Muscle layer of colon (tissue), 2 donors: ENCODE data around the gene DMD.

ENCODE experiments used
- H3K27ac ChIP-seq: one replicate; pipeline ENCODE4 v1.7.0; 2013; ENCODE audit warnings: low read depth, mild to moderate bottlenecking, low read length, moderate library complexity
- H3K27me3 ChIP-seq, 2 donors: one replicate each; pipeline ENCODE4 v1.7.0; 2013; ENCODE audit warnings: low read length in 2 of 2, mild to moderate bottlenecking in 2 of 2; ENCODE audit not compliant: insufficient read depth in 2 of 2, control insufficient read depth in 1 of 2
- H3K36me3 ChIP-seq: one replicate; pipeline ENCODE4 v1.7.0; 2013; ENCODE audit warnings: mild to moderate bottlenecking, low read length; ENCODE audit not compliant: insufficient read depth
- H3K4me1 ChIP-seq: one replicate; pipeline ENCODE4 v1.7.0; 2013; ENCODE audit warnings: mild to moderate bottlenecking, low read length; ENCODE audit not compliant: insufficient read depth
- H3K4me3 ChIP-seq, 2 donors: one replicate each; pipeline ENCODE4 v1.7.0; 2013; ENCODE audit warnings: low read length in 2 of 2, low read depth in 1 of 2, mild to moderate bottlenecking in 1 of 2, moderate library complexity in 1 of 2
- H3K9ac ChIP-seq: one replicate; pipeline ENCODE4 v1.7.0; 2013; ENCODE audit warnings: low read length
- H3K9me3 ChIP-seq: one replicate; pipeline ENCODE4 v1.7.0; 2013; ENCODE audit warnings: mild to moderate bottlenecking, low read length
- donor health status: abdominal sarcoma.
- donor health status: Adenocarcinoma of cecum.

The DMD gene

DNA sequence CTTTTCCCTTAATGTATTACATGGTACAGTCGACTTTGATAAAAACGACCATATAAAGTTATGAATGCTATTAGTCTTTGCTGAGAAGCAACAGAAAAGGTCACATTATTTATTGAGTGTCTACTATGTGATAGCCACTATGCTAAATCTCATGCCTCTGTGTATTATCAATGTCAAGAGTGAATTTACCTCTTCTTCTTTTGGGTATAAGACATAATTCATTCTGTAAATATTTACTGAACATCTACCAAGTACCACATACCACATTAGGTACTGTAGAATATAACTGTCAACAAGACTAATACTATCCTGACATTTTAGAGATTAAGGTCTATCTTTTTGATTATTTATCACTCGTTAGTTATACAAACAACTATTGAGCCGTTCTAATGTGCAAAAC, 1870.8 kb downstream of the DMD start:
- Histone ChIP-seq H3K27me3 (no peaks in the 10 kb centered on the region), H3K4me3 (no peak overlapping the region), H3K9me3 (no peaks in the 10 kb centered on the region), H3K36me3 (no peaks in the 10 kb centered on the region), H3K4me1 (peaks cover 19% of the 10 kb centered on the region), H3K9ac (no peak overlapping the region), H3K27ac (no peak overlapping the region)

DNA sequence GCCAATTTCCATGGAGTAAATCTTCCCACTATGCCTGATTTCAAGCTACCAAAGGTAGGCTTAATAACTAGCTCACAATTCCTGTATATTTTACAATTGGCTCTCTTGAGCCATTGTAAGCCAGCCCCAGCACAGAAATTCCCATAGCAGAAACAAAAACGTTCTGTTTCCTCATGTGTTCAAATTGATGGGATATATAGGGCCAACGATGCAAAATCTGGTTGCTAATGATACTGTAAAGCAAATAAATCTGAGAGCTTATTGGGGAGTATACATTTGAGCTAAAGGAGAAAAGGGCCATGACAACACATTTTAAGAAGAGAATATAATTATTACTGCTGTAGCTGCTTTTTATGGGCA, 1872.4 kb downstream of the DMD start:
- H3K27ac ChIP-seq: no peak overlapping the region
- no peaks in the 10 kb centered on the region for H3K27me3 ChIP-seq
- no peaks in the 10 kb centered on the region for H3K36me3 ChIP-seq
- no peaks in the 10 kb centered on the region for H3K9me3 ChIP-seq
- peaks cover 19% of the 10 kb centered on the region for H3K4me1 ChIP-seq
- H3K9ac ChIP-seq: no peak overlapping the region
- H3K4me3 ChIP-seq: no peak overlapping the region

DNA sequence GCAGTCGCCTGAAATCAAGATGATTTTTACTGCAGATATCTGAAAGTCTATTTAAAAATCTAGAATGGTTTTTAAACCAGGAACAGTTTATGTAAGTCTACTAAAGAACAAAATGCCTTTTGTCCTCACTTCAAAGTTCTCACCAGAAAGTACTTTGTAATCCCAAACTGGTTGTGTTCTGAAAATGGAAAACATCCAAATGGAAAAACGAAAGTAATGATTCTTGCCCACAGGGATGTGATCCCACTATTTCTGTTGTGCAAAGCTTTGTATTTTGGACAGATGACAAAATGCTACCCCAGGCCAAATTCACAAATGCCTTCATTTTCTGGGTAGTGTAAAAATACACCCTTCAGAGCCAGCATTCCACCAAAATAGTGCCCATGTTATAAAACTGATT, 1874.0 kb downstream of the DMD start:
- Histone ChIP-seq H3K27ac (no peak overlapping the region), H3K4me3 (no peak overlapping the region), H3K9ac (no peak overlapping the region), H3K36me3 (no peaks in the 10 kb centered on the region), H3K9me3 (no peaks in the 10 kb centered on the region), H3K27me3 (no peaks in the 10 kb centered on the region), H3K4me1 (peaks cover 22% of the 10 kb centered on the region)

DNA sequence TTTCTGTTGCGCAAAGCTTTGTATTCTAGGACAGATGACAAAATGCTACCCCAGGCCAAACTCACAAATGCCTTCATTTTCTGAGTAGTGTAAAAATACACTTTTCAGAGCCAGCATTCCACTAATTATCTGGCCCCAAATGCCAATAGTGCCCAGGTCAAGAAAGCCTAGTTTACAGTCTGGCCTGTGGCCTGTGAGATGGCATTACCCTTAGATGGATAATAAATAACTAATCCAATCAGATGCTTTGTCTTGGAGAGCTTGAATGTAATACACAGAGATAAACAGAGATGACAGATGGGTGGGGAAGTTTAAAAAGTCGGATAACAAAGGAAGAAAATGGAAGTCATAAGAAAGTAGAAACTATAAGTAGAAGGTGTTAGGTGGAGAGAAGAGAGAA, 1874.9 kb downstream of the DMD start:
- no peak overlapping the region for H3K9ac ChIP-seq
- no peaks in the 10 kb centered on the region for H3K36me3 ChIP-seq
- H3K27ac ChIP-seq: no peak overlapping the region
- no peak overlapping the region for H3K4me3 ChIP-seq
- H3K9me3 ChIP-seq: no peaks in the 10 kb centered on the region
- no peaks in the 10 kb centered on the region for H3K27me3 ChIP-seq
- peaks cover 22% of the 10 kb centered on the region for H3K4me1 ChIP-seq

DNA sequence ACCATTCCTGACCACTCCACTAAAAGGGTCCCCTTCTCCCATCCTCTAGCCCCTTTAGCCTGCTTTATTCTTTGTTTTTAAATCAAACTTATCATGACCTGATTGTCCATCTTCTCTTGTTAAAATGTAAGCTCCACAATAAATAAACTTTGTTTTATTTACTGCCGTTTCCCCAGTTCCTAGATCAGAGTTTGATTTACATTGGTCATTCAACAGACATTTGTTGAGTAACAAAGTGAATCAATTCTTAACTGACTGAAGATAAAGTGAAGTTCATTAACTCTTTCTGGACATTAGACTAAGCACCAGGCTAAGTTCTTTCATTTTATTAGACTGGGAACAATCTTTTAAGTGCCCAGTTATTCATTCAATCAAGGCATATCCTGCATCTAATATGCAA, 1876.4 kb downstream of the DMD start:
- no peaks in the 10 kb centered on the region for H3K36me3 ChIP-seq
- no peaks in the 10 kb centered on the region for H3K27me3 ChIP-seq
- no peak overlapping the region for H3K27ac ChIP-seq
- H3K4me3 ChIP-seq: no peak overlapping the region
- no peaks in the 10 kb centered on the region for H3K9me3 ChIP-seq
- peaks cover 22% of the 10 kb centered on the region for H3K4me1 ChIP-seq
- no peak overlapping the region for H3K9ac ChIP-seq

DNA sequence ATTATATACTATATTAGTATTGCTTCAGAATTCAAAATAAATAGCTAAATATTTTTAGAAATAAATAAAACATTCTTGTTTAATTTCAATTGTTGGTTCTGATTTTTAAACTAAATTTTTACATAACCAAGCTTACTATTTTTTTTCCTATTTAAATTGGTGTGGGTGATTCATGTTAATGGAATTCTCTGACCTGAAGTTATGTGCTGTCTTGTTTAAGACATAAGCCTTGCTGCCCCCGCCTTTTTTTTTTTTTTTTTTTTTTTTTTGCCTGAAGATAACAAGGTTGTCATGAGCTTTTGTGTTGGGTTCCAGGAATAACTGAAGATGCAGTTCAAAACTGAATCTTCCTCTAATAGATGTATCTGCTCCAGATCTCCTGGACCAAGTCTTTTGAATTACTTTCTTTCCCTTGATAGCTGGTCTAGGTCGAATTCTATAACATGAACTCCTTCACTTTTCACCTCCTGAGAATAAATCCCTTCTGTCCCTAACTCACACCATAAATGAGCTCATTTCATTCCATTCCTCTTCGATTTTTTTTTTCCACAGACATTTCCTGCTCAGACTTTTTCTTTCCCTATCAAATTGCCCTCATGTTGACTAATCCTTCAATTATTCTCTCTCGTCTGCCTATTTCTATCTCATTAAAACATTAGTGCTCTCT, 1878.1 kb downstream of the DMD start:
- no peak overlapping the region for H3K27ac ChIP-seq
- no peaks in the 10 kb centered on the region for H3K9me3 ChIP-seq
- H3K4me1 ChIP-seq: peaks cover 9% of the 10 kb centered on the region
- H3K4me3 ChIP-seq: no peak overlapping the region
- H3K9ac ChIP-seq: no peak overlapping the region
- H3K36me3 ChIP-seq: no peaks in the 10 kb centered on the region
- no peaks in the 10 kb centered on the region for H3K27me3 ChIP-seq

DNA sequence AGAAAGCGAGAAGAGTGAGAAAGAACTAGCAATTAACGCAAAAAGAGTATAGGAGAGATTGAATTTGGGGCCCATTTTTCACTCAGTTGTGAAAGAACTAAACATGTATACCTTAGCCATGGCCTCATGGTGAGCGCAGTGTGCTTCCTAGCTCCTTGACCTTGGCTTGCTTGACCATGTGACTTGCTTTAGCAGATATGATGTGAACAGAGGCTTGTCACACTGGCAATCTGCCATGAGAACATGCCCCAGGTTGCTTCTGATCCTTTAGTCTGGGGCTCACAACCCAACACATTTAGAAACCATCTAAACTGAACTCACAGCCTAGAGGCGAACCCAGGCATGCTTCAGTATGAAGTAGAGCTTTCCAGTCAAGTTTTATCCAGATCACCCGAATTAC, 1879.4 kb downstream of the DMD start:
- Histone ChIP-seq H3K4me3 (no peak overlapping the region), H3K27ac (no peak overlapping the region), H3K9ac (no peak overlapping the region), H3K9me3 (no peaks in the 10 kb centered on the region), H3K4me1 (peaks cover 3% of the 10 kb centered on the region), H3K27me3 (no peaks in the 10 kb centered on the region), H3K36me3 (no peaks in the 10 kb centered on the region)

DNA sequence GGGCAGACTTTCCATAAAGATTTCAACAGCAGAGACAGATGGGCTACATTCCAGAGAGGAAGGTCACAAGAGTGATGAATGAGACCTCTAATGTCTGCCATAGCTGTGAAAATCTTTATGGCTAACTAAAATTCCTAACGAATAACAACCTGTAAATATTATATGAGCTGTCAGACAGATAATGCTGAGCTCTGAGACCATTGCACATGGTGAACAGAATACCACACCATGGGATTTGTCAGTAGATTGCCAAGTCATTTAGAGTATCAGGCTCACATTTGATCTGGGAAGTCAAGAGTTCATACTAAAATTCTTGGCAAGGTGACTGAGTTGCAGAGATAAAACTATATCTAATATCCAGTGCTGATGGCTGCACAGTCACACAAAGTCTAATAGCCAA, 1880.3 kb downstream of the DMD start:
- peaks cover 3% of the 10 kb centered on the region for H3K4me1 ChIP-seq
- no peaks in the 10 kb centered on the region for H3K36me3 ChIP-seq
- no peaks in the 10 kb centered on the region for H3K9me3 ChIP-seq
- no peak overlapping the region for H3K9ac ChIP-seq
- no peak overlapping the region for H3K27ac ChIP-seq
- H3K27me3 ChIP-seq: no peaks in the 10 kb centered on the region
- no peak overlapping the region for H3K4me3 ChIP-seq

DNA sequence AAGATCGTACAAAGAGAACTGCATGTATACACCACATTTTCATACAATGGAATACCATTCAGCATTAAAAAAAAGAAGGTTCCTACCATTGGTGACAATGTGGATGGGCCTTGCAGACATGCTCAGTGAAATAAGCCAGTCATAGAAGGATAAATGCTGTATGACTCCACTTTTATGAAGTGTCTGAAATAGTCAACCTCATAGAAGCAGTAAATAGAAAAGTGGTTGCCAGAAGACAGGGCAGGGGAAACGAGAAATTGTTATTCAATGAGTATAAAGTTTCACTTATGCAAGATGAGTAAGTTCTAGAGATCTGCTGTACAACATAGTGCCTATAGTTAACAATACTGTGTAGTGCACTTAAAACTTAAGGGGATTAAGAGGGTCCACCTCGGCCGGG, 1882.1 kb downstream of the DMD start:
- H3K36me3 ChIP-seq: no peaks in the 10 kb centered on the region
- H3K9me3 ChIP-seq: no peaks in the 10 kb centered on the region
- no peaks in the 10 kb centered on the region for H3K27me3 ChIP-seq
- peaks cover 3% of the 10 kb centered on the region for H3K4me1 ChIP-seq
- no peak overlapping the region for H3K4me3 ChIP-seq
- no peak overlapping the region for H3K27ac ChIP-seq
- no peak overlapping the region for H3K9ac ChIP-seq

DNA sequence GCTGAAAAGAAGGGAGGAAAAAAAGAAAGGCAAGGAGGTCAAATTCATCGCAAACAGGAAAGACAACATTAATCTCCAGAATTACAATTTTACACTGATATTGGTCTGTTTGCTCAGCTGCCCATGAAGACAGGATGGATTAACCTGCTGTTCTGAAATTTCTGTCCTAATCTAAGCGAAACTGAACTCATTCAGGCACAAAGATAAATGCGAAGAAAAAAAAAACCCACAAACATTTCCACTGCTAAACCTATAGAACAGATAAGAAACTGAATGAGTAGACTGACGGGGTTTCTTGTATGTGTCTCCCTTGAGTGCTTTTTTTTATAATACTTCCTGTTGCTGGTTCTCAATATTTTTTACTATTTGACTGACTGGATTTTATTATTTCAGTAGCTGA, 1887.7 kb downstream of the DMD start:
- H3K27ac ChIP-seq: no peak overlapping the region

DNA sequence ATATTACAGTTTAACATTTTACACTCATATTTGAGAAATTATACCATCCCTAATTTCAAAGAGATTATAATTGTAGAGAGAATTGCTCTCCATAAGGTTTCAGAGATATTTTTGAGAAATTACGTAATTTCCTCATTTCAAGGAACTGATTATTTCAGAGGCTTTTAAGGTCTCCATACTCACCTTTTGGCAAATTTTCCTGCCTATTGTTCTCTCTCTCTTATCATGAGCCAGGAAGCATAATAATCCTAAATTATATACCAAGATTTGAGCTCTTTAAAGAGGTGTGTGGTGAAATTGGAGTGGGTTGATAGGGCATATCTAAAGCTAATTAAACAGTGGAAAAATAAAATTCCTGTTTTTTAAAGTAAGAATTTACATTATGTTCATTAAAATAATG, 1890.6 kb downstream of the DMD start:
- no peaks in the 10 kb centered on the region for H3K36me3 ChIP-seq
- H3K9ac ChIP-seq: no peak overlapping the region
- no peak overlapping the region for H3K4me3 ChIP-seq
- no peaks in the 10 kb centered on the region for H3K27me3 ChIP-seq
- no peaks in the 10 kb centered on the region for H3K9me3 ChIP-seq
- no peak overlapping the region for H3K27ac ChIP-seq
- no peaks in the 10 kb centered on the region for H3K4me1 ChIP-seq

More for the DNA sequence above, 1887.7 kb downstream of the DMD start:
- H3K4me3 ChIP-seq: no peak overlapping the region
- H3K36me3 ChIP-seq: no peaks in the 10 kb centered on the region
- no peak overlapping the region for H3K9ac ChIP-seq
- H3K27me3 ChIP-seq: no peaks in the 10 kb centered on the region
- no peaks in the 10 kb centered on the region for H3K4me1 ChIP-seq
- no peaks in the 10 kb centered on the region for H3K9me3 ChIP-seq

DNA sequence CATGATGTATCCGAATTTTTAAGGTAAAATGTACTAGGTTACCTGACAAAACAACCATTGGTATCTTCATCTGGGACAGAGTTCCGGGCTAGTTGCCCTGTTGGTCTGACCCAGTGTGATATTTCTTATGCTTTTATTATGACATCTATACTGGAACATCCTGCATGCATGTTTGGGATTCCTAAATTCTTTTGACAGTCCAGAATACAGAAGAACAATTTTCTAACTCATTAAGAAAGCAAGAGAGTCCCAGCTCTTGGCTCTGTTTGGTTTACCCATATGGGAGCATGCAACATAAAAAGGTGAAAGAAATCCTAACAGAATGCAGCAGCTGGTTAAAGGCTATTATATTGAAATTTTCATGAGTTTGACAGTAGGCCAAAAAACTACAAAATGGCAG, 1891.8 kb downstream of the DMD start:
- H3K9me3 ChIP-seq: no peaks in the 10 kb centered on the region
- H3K9ac ChIP-seq: no peak overlapping the region
- no peaks in the 10 kb centered on the region for H3K4me1 ChIP-seq
- no peak overlapping the region for H3K4me3 ChIP-seq
- H3K27ac ChIP-seq: no peak overlapping the region
- no peaks in the 10 kb centered on the region for H3K36me3 ChIP-seq
- H3K27me3 ChIP-seq: no peaks in the 10 kb centered on the region
